Measurements from ENCODE around the gene DISP3.

DISP3 gene

GRCh38 chr1:11531943-11532342, 53.0 kb downstream of the DISP3 start:
- DNase-seq = no peak

GRCh38 chr1:11533790-11534787, 55.1 kb downstream of the DISP3 start:
- no peak for DNase-seq

- no peak for DNase-seq
Measured at GRCh38 chr1:11534846-11535245, 55.9 kb downstream of the DISP3 start.

GRCh38 chr1:11535316-11535715, 56.4 kb downstream of the DISP3 start:
- no peak for DNase-seq

- DNase-seq = no peak
Measured at GRCh38 chr1:11535761-11536572, 57.0 kb downstream of the DISP3 start.

GRCh38 chr1:11536573-11537379, 57.8 kb downstream of the DISP3 start:
- DNase-seq = no peak

- DNase-seq = no peak
Measured at GRCh38 chr1:11537380-11537764, 58.4 kb downstream of the DISP3 start.

- DNase-seq = no peak
Measured at GRCh38 chr1:11537854-11538591, 59.1 kb downstream of the DISP3 start.

GRCh38 chr1:11538886-11539285, 59.9 kb downstream of the DISP3 start:
- no peak for DNase-seq

GRCh38 chr1:11539850-11540772, 61.2 kb downstream of the DISP3 start:
- no peak for DNase-seq

GRCh38 chr1:11540773-11541160, 61.8 kb downstream of the DISP3 start:
- DNase-seq = no peak

- DNase-seq = no peak
Measured at GRCh38 chr1:11541236-11541635, 62.3 kb downstream of the DISP3 start.

- DNase-seq = no peak
Measured at GRCh38 chr1:11541956-11542355, 63.0 kb downstream of the DISP3 start.

GRCh38 chr1:11543392-11543791, 64.4 kb downstream of the DISP3 start:
- no peak for DNase-seq

- DNase-seq = no peak
Measured at GRCh38 chr1:11543796-11544195, 64.8 kb downstream of the DISP3 start.

- DNase-seq = no peak
Measured at GRCh38 chr1:11546456-11546855, 67.5 kb downstream of the DISP3 start.

- DNase-seq = peak; percentile 63
Measured at GRCh38 chr1:11550664-11551283, 71.8 kb downstream of the DISP3 start.

- DNase-seq = no peak
Measured at GRCh38 chr1:11558276-11558675, 79.3 kb downstream of the DISP3 start.

GRCh38 chr1:11558871-11559590, 80.1 kb downstream of the DISP3 start:
- no peak for DNase-seq

- DNase-seq = no peak
Measured at GRCh38 chr1:11559591-11559970, 80.6 kb downstream of the DISP3 start.
